IPS DF 6.9 (cell line): ENCODE measurements around the gene MXI1.
"Not testable (repeated sequence)": the region's sequence is repeated elsewhere in the genome, so short reads cannot be mapped to it uniquely, and the experiment has no call there.

Source experiments
- DNase-seq: peaks from one replicate; pipeline ENCODE4 v3.0.0-alpha.2; 2013; ENCODE audit warnings: low read depth, low spot score
- H3K27ac ChIP-seq: one replicate; pipeline ENCODE4 v1.5.1; 2013; ENCODE audit warnings: low read length, control low read depth
- H3K27me3 ChIP-seq: 2 replicates; pipeline ENCODE4 v1.6.1; 2013; ENCODE audit warnings: mild to moderate bottlenecking, low read length; ENCODE audit not compliant: control insufficient read depth, insufficient read depth
- H3K36me3 ChIP-seq: 2 replicates; pipeline ENCODE4 v1.6.1; 2013; ENCODE audit warnings: low read length; ENCODE audit not compliant: control insufficient read depth, insufficient read depth
- H3K4me1 ChIP-seq: 2 replicates; pipeline ENCODE4 v1.6.1; 2013; ENCODE audit warnings: low read length; ENCODE audit not compliant: control insufficient read depth, insufficient read depth
- H3K4me3 ChIP-seq: 2 replicates; pipeline ENCODE4 v1.5.1; 2013; ENCODE audit warnings: mild to moderate bottlenecking, low read length
- H3K9me3 ChIP-seq: 2 replicates; pipeline ENCODE4 v1.6.1; 2013; ENCODE audit warnings: low read length, inconsistent platforms; ENCODE audit not compliant: control insufficient read depth, insufficient read depth
- WGBS: extraction: QIAGEN DNeasy Blood & Tissue Kit; methylation state at CpG from one replicate; pipeline ENCODE4 v1.1.7; 2013; ENCODE audit warnings: mixed read lengths, missing lambda C conversion rate; ENCODE audit not compliant: insufficient read length, insufficient coverage; 5-methylcytosine and 5-hydroxymethylcytosine counted together

MXI1 gene

DNA sequence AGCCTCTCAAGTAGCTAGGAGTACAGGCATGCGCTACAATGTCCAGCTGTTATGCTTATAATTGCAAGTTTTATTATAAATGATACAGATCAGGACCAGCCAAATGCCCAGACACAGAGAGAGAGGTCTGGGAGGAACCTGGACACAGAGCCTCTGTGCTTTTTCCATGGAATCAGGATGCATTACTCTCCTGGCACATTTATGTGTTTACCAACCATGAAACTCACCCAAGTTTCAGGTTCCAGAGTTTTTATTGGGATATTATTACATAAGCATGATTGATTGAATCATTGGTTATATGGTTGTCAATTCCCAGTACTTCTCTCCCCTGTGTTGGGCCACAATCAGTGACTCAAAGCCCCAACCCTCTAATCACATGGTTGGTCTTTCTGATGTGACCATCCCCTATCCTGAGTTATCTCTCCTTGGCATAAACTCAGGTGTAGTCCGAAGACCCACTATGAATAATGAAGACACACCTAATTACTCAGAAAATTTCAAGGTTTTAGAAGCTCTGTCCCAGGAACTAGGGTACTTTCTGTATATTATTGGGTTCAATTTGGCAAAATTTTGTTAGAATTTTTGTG is 30.6 kb downstream of the MXI1 start:
- DNase-seq: no peak
- H3K27me3 ChIP-seq: no peaks in the 10 kb centered on the region
- no peaks in the 10 kb centered on the region for H3K9me3 ChIP-seq
- H3K4me3 ChIP-seq: no peak overlapping the region
- H3K4me1 ChIP-seq: no peaks in the 10 kb centered on the region
- no peaks in the 10 kb centered on the region for H3K36me3 ChIP-seq
- no peak overlapping the region for H3K27ac ChIP-seq
- WGBS: no CpG with 5 or more reads among the region's 2 CpGs

DNA sequence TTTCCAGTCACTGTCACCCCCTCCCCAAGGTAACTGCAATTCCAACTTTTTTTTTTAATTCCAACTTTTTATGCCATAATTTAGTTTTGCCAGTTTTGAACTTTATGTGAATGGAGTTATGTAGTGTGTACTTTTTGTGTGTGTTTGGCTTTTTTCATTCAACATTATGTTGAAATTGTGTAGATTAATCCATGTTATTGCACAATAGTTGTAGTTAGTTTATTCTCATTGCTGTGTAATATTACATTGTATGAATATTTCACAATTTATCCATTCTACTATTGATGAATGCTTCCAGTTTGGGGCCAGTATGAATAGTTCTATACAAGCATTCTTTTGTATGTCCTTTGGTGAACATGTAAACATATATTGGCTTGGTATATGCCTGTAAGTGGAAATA is 32.5 kb downstream of the MXI1 start:
- Histone ChIP-seq H3K4me3 (no peak overlapping the region), H3K4me1 (no peaks in the 10 kb centered on the region), H3K27ac (no peak overlapping the region), H3K9me3 (no peaks in the 10 kb centered on the region), H3K36me3 (no peaks in the 10 kb centered on the region), H3K27me3 (no peaks in the 10 kb centered on the region)
- DNase-seq: no peak

- no CpG with 5 or more reads among the region's 3 CpGs for WGBS
- H3K4me1 ChIP-seq: no peaks in the 10 kb centered on the region
- H3K27ac ChIP-seq: no peak overlapping the region
- no peak overlapping the region for H3K4me3 ChIP-seq
- no peaks in the 10 kb centered on the region for H3K9me3 ChIP-seq
- no peaks in the 10 kb centered on the region for H3K36me3 ChIP-seq
- H3K27me3 ChIP-seq: no peaks in the 10 kb centered on the region
- DNase-seq: no peak
These were observed 34.0 kb downstream of the MXI1 start for GRCh38 chr10:110241407-110241806.

GRCh38 chr10:110241841-110242240 is 34.4 kb downstream of the MXI1 start:
- Histone ChIP-seq H3K36me3 (no peaks in the 10 kb centered on the region), H3K27me3 (no peaks in the 10 kb centered on the region)
- no CpG with 5 or more reads among the region's 2 CpGs for WGBS

GRCh38 chr10:110242511-110242910 is 35.1 kb downstream of the MXI1 start:
- H3K4me3 ChIP-seq: no peak overlapping the region
- no peaks in the 10 kb centered on the region for H3K9me3 ChIP-seq
- WGBS: no CpG with 5 or more reads among the region's 1 CpG
- no peak for DNase-seq
- no peak overlapping the region for H3K27ac ChIP-seq
- H3K36me3 ChIP-seq: no peaks in the 10 kb centered on the region
- no peaks in the 10 kb centered on the region for H3K27me3 ChIP-seq
- no peaks in the 10 kb centered on the region for H3K4me1 ChIP-seq

More at GRCh38 chr10:110241841-110242240, 34.4 kb downstream of the MXI1 start:
- Histone ChIP-seq H3K4me1 (no peaks in the 10 kb centered on the region), H3K27ac (no peak overlapping the region), H3K9me3 (no peaks in the 10 kb centered on the region), H3K4me3 (no peak overlapping the region)
- DNase-seq: no peak

GRCh38 chr10:110244550-110244949 is 37.1 kb downstream of the MXI1 start:
- Histone ChIP-seq H3K36me3 (no peaks in the 10 kb centered on the region), H3K4me3 (no peak overlapping the region), H3K4me1 (no peaks in the 10 kb centered on the region), H3K27ac (no peak overlapping the region), H3K9me3 (no peaks in the 10 kb centered on the region), H3K27me3 (no peaks in the 10 kb centered on the region)
- WGBS: no CpG with 5 or more reads among the region's 3 CpGs
- no peak for DNase-seq

GRCh38 chr10:110247833-110248232 is 40.4 kb downstream of the MXI1 start:
- not testable (repeated sequence) for H3K27ac ChIP-seq, H3K27me3 ChIP-seq, H3K4me1 ChIP-seq, DNase-seq, H3K4me3 ChIP-seq, H3K9me3 ChIP-seq, H3K36me3 ChIP-seq
- WGBS: no CpG with 5 or more reads among the region's 5 CpGs

- no CpG with 5 or more reads among the region's 1 CpG for WGBS
These were observed 42.1 kb downstream of the MXI1 start for GRCh38 chr10:110249489-110249888.

GRCh38 chr10:110251392-110251791 is 44.0 kb downstream of the MXI1 start:
- not testable (repeated sequence) for H3K27ac ChIP-seq, H3K9me3 ChIP-seq, H3K36me3 ChIP-seq, H3K27me3 ChIP-seq, H3K4me3 ChIP-seq, H3K4me1 ChIP-seq, DNase-seq
- 100% methylated on average over 1 of the region's 1 CpG for WGBS

More at GRCh38 chr10:110249489-110249888, 42.1 kb downstream of the MXI1 start:
- DNase-seq, H3K36me3 ChIP-seq, H3K27me3 ChIP-seq, H3K27ac ChIP-seq, H3K9me3 ChIP-seq, H3K4me1 ChIP-seq, H3K4me3 ChIP-seq: not testable (repeated sequence)

GRCh38 chr10:110252151-110252550 is 44.7 kb downstream of the MXI1 start:
- Histone ChIP-seq H3K4me1 (no peaks in the 10 kb centered on the region), H3K27ac (no peak overlapping the region), H3K27me3 (no peaks in the 10 kb centered on the region), H3K36me3 (no peaks in the 10 kb centered on the region), H3K9me3 (no peaks in the 10 kb centered on the region), H3K4me3 (no peak overlapping the region)
- no peak for DNase-seq
- WGBS: no CpG with 5 or more reads among the region's 1 CpG

DNA sequence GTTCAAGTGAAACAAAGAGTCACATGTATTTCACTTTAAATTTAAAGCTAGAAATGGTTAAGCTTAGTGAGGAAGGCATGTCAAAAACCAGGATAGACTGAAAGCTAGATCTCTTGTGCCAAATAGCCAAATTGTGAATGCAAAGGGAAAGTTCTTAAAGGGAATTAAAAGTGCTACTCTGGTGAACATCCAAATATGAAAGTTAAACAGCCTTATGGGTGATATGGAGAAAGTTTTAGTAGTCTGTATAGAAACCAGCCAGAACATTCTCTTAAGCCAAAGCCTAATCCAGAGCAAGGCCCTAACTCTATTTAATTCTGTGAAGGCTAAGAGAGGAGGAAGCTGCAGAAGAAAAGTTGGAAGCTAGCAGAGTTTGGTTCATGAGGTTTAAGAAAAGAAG is 47.1 kb downstream of the MXI1 start:
- H3K27me3 ChIP-seq: no peaks in the 10 kb centered on the region
- no peak for DNase-seq
- no peak overlapping the region for H3K27ac ChIP-seq
- no peaks in the 10 kb centered on the region for H3K9me3 ChIP-seq
- H3K4me3 ChIP-seq: no peak overlapping the region
- no peaks in the 10 kb centered on the region for H3K4me1 ChIP-seq
- H3K36me3 ChIP-seq: no peaks in the 10 kb centered on the region
